Stimulated activated naive CD4-positive, alpha-beta T cell treated with Interleukin-2 at 50 U/mL for 16 hours (primary cell): ENCODE results near the gene CDYL.

Source experiments
- DNase-seq: peaks from one replicate; lab custom pipeline; 2025; lab: John Stamatoyannopoulos, UW

CDYL gene

DNA sequence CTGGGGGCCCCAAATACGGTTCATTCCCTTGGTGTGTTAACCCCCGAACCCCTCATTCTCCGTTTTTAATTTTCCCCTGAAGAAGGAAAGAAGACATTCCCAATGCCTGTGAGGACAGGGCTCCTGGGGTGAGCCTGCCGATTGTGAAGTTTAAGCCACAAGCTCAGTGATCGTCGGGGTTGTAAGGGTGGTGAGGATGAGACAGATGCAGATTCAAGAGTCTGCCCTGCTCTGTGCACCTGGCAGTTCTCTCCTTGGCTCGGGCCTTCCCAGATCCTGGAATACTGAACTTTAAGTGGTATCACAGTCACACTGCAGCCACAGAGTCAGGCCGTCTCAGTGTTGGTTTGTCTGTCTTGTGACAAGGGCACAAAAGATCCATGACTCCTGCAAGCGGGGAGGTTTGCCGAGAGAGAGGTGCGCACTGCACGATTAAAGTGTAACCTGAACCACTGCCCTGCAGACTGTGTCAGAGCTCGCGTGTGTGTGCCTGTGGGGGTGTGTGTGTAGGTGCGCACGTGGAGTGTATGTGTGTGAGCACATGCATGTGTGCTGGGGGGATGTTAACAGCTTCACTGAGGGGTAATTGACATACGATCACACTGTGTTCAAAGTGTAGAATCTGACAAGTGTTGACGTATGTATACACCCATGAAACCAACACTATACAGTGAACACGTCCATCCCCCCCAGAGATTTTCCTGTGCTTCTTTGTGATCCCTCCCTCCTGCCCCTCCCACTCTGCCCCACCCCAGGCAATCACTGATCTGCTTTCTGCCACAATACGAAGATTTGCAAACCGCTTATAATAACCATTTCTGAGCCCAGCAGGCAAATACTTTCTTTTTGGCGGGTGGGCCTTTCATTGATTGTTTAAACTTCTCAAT lies 188.7 kb downstream of the CDYL start:
- DNase-seq: no peak

DNA sequence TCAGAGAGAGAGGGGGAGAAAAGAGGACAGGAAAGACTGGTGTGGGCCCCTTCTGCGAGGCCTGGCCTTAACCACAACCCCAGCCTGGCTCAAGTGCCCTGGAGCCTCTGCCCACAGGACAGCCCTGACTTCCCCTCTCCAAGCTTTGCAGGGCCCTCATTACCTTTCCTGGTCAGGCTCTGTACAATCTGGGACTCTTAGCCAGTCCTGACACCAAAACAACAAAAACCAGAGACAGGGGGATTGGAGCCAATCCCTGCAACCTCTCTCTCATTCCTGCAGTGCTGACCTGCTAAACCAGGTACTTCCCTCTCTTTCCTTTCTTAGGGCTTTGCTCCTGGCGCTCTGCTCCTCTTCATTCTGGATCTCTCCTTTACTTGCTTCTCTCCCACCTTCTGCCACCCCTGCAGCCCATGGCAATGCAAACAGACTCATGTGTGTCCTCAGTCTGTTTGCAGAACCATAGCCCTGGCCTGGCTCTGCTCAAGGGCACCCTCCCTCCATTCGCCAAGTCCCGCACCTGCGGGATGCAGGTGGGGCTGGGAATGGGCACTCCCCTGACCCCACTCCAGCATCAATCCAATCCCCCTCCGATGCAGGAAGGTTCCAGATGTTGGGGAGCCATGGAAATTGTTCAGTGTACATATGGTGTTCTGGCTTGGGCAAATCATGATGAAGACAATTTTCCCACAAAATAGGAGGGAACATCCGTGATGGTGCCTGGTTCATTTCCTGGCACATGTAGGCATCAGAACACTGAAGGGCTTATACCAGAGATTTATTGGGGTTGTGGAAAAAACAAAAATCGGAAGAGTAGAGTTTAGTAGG lies 189.6 kb downstream of the CDYL start:
- no peak for DNase-seq

DNA sequence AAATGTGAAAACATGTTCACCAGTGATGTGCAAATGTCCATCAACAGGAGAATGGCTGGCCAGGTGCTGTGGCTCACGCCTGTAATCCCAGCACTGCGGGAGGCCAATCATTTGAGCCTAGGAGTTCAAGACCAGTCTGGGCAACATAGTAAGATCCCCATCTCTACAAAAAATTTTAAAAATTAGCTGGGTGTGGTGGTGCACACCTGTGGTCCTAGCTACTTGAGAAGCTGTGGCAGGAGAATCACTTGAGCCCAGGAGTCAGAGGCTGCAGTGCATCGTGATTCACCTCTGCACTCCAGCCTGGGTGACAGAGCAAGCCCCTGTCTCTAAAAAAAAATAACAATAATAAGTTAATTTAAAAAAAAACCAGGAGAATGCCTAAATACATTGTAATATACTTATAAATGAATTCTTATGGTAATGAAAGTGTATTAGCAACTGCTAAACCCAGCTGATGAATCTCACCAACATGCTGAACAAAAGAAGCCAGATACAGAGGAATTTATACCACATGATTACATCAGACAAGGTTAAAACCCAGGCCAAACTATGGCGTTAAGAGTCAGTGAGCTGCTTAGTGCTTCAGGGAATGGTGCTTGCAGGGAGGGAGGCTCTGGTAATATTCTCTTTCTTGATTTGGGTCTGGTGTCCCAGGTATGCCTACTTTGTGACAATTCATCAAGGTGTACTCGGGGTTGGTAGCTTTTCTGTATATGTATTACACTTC lies 191.3 kb downstream of the CDYL start:
- DNase-seq: no peak

DNA sequence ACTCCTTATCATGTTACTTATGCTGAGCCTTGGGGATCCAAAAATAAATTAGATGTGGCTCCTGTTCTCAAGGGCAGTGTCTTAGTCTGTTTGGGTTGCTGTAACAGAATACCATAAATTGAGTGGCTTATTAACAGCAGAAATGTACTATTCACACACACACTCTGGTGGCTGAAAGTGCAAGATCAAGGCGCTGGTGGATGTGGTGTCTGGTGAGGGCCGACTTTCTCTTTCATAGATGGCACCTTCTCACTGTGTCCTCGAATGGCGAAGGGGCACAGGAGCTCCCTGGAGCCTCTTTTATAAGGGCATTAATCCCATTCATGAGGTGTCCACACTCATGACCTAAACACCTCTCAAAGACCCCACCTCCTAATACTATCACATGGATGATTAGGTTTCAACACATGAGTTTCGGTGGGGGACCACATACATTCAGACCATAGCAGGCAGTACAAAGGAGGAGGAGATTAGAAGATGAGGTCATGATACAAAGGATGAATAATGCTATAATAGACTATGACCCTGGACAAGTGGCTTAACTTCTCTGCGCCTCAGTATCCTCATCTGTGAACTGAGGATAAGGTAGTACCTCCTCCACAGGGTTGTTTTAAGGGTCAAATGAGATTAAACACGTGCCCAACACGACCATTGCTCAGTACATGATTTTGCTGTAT lies 193.5 kb downstream of the CDYL start:
- no peak for DNase-seq

DNA sequence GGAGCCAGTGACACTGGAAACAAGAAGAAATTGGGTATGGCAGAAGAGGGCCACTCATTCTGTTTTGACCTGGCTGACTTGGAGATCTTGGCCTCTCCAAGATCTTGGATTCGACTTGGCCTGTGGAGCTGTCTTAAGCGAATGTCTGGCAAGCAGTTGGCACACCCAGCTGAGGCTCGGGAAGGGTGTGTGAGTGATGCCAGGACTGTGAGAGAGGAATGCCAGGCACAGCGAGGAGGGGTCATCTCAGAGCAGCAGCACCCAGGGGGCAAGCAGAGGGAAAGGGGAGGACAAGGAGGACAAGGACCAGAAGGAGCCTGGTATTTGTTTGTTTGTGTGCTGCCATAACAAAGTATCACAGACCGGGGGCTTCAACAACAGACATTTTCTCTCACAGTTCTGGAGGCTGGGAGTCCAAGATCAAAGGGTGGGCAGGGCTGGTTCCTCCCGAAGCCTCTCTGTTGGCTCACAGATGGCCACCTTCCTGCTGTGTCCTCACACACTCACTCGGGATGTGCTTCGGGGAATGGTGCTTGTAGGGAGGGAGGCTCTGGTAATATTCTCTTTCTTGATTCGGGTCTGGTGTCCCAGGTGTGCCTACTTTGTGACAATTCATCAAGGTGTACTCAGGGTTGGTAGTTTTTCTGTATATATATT lies 194.7 kb downstream of the CDYL start:
- no peak for DNase-seq

DNA sequence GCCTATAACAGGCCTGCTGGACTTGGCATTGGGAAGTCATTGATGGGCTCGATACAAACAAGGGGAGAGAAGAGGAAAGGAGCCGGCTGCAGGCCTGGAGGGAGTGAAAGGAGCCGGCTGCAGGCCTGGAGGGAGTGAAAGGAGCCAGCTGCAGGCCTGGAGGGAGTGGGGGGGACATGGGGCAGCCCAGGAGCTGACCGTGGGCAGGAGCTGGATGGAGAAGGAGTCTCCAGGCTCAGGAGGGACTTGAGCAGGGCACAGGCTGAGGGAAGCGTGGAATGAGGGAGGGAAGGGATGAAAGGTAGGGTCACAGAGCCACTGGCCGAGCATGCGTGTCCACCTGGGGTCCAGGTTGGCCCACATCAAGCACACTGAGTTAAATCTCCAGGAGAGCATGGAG lies 195.6 kb downstream of the CDYL start:
- no peak for DNase-seq

DNA sequence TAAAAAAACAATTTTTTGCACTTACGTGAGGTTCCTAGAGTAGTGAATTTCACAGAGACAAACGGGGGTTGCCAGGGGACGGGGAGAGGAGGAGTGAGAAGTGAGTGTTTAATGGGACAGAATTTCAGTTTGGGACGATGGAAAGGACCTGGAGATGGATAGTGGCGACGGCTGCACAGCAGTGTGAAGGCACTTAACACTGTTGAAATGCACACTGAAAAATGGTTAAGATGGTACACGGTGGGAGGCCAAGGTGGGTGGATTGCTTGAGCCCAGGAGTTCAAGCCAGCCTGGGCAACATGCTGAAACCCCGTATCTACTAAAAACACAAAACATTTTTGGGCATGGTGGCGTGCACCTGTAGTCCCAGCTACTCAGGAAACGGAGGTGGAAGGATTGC lies 196.2 kb downstream of the CDYL start:
- DNase-seq: no peak

DNA sequence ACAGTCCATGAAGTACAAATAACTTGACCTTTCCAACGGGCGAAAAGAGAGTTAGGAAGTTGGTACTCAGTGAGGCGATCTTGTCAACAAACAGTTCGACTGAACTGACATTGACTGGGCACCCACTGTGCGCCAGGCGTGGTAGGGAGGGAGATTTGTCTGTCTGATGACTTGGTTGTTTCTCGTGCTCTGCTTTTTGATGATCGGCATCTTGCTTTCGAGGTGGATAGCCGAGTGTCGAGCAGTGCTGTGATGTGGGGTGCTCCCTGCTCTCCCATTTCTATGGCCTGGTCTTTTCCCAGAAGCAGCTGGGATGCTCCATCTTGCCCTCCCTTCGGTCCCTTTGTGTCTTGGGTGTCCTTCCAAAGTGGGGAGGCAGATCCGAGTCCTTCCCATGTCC lies 197.2 kb downstream of the CDYL start:
- no peak for DNase-seq

DNA sequence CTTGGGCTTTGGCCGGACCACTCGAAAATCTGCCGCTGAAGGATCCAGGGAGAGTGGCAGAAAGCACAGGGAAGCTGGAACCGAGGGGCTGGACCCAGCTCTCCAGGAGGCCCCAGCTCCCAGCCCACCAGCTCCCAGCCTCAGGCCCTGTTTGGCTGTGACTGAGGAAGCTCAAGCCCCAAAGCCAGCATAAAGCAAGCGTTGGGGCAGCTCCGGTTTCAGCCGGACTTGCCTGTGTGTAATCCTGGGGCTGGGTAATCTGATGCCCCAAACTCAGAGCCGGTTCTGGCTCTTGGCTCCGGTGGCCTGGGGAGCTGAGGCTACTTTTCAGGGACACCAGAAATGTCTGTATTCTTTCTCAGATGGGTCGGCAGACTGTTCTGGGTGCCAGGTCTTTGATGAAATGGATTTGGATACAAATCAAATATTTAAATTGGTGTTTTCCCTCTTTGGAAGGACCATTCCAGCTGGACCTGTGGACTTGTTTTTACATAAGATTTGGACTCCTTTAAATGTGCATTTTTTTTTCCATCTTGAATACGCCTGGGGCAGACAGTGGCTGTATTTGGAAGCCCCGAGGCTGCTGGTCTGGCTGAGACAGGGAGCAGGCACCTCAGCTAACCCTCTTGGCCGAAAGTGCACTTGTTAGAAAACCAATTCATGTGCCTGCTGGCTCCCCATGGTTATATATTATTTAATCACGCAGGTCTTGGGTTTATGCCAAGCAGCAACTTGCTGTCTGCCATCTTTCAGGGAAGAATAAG lies 198.0 kb downstream of the CDYL start:
- no peak for DNase-seq

DNA sequence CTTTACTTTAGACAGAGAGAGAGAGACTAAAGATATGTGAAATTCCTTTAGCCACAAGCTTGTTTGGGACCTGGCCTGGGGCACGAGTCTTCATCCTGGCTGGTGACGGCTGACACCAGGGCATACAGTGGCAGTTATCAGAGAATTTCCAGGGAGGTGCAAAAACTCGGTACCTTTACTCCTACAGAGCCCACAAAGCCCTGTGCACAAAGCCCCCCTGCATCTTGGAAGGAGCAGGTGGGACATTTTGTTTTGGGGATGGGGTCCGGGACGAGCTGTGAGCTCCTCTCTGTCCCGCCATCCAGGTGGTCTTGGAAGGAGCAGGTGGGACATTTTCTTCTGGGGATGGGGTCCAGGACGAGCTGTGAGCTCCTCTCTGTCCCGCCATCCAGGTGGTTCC lies 198.8 kb downstream of the CDYL start:
- DNase-seq: no peak

DNA sequence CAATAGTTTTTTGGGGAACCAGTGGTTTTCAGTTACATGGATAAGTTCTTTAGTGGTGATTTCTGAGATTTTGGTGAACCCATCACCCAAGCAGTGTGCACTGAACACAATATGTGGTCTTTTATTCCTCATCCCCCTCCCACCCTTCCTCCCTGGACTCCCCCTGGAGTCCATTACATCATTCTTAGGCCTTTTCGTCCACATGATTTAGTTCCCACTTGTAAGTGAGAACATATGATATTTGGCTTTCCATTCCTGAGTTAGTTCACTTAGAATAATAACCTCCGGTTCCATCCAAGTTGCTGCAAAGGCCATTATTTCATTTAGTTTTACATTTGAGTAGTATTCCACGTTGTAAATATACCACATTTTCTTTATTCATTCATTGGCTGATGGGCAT lies 199.3 kb downstream of the CDYL start:
- no peak for DNase-seq

DNA sequence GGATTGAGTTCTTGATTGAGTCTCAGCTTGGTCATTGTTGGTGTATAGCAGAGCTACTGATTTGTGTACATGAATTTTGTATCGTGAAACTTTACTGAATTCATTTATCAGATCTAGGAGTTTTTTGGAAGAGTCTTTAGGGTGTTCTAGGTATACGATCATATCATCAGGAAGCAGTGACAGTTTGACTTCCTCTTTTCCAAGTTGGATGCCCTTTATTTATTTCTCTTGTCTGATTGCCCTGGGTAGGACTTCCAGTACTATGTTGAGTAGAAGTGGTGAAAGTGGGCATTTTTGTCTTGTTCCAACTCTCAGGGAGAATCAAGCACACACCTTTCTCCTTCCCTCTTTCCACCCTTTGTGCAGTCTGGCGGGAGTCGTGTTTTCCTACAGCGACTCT lies 201.3 kb downstream of the CDYL start:
- no peak for DNase-seq

DNA sequence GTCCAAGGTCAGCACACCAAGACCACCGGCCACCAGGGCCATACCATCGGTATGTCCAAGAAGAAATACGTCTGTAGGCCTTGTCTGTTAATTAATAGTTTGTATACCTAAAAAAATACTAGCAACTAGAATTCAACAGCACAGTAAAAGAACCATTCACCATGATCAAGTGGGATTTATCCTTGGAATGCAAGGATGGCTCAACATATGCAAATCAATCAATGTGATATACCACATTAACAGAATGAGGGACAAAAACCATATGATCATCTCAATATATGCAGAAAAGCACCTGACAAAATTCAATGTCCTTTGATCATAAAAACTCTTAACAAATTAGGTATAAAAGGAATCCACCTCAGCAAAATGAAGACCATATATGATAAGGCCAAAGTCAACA lies 203.2 kb downstream of the CDYL start:
- no peak for DNase-seq

DNA sequence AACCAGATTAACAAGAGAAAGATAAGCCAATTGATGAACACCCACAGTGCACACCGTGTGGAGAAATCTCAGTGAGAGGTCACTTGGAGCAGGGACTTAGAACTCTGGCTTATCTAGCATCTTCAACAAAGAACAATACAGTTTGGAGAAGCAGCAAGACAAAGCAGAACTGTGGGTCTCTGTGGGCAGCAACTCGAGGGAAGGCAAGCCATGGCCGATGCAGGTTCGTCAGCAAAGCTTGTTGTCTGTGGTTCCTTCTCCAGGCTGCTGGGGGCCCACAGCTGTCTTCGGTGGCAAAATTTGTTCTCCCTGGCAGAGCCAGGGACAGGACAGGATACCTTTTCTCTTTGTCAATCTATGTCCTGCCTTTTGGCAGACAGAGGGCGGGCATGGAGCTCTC lies 205.6 kb downstream of the CDYL start:
- no peak for DNase-seq

DNA sequence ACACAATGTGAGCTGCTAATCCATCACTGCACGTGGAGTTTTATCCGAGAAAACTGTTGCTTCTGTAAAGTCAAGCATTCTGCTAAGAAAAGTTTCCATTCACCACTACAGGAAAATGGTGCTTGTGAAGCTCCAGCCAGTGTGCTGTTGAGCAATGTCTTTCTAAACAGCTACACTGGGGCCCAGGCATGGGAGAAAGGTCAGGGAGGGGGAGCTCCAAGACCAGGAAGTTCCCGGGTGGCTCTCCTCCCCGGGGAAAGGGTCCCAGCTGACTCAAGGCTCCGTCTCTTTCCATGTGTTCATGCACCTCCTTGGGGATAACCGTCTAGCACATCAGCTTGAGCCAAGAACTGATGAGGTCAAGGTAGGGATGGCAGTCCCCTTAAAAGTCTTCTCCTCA lies 207.1 kb downstream of the CDYL start:
- no peak for DNase-seq

DNA sequence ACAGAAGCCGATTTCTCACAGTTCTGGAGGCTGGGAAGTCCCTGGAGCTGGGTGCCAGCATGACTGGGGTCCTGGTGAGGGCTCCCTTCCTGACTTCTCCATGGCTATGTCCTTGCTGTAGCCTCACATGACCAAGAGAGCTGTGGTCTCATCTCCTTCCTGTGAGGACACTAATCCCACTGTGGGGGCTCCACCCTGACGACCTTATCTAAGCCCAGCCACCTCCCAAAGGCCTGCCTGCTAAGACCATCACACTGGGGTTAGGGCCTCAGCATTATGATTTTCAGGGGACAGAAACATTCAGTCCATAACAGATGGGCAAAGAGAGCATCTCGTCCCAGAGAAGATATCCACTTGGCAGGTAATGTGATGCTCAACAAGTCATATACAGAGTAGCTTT lies 210.8 kb downstream of the CDYL start:
- no peak for DNase-seq

DNA sequence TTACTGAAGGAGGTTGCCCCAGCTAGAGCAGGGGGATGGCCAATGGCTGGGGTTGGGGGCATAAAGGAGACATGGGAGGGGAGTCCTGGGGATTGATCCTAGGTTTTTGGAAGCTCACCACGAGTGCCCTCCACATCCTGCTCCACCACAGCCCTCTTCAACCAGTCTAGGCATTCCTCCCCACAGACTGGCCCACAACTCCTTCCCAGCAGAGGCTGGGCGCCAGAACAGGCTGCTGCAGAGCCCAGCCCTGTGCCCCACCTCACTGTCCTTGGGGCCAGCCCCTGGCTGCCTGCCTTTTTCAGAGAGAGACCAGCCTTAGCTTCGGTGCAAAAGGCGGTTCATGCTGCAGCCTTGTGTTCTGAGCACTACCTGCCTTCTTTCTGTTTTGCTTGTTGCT lies 211.2 kb downstream of the CDYL start:
- DNase-seq: no peak

DNA sequence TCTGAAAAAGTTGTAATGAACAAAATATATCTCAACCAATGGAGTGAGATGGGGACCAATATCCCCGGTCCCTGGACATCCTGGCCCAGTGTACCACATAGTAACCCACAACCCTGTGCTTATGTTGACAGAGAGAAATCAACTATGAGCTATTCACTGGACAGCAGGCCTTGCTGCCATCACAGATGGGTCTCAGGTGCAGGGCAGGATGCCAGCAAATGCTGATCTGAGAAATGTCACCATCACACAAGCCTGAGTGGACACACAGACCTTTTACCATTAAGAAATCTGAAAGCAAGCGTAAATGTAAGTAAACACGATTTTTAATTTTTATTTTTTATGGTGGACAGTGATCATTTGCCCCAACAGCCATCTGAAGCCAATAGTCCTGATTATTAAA lies 218.5 kb downstream of the CDYL start:
- no peak for DNase-seq

DNA sequence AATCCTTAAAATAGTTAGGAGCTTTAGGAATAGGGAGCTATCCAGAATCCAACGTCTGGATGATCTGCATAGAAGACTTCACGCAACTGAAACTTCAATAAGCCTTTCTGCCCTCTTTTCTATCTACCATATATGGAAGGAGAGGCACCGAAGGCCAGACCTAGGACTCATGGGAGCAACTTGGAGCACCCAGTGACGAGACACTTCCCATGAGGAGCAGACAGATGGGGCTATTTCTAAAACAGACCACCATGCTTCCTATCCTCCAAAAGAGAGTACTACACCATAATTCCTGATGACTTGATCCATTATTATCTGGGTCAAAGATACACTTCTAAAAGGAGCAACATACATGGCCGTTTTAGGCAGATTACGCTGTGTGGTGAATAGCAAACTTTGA lies 221.7 kb downstream of the CDYL start:
- no peak for DNase-seq

DNA sequence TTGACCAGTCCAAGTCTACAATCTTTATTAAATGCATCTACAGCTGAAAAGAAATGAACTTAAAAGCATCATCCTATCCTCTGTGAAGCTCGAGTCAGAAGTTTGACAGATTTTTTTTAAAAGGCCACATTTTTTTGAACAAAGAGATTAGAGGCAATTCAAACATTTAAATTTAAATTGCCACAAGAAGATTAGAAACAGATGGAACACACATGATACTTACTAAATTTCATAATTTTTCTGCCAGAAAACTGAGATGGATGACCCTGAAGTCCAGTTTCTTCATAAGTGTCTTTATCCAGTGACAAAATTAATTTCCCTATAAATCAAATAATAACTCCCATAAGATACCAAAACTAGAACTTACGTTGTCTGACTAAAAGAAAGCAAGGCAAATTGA lies 223.4 kb downstream of the CDYL start:
- no peak for DNase-seq
